Measurements from ENCODE around the gene CEACAM18.
"Not testable (repeated sequence)": the region's sequence is repeated elsewhere in the genome, so short reads cannot be mapped to it uniquely, and the experiment has no call there.

The CEACAM18 gene

GRCh38 chr19:51461723-51462161, 16.6 kb upstream of the CEACAM18 start:
- DNase-seq (ENCODE audit: low read depth) = no peak

GRCh38 chr19:51462276-51462675, 16.1 kb upstream of the CEACAM18 start:
- DNase-seq (ENCODE audit: low read depth) = no peak

- no peak for DNase-seq (ENCODE audit: low read depth)
Measured at GRCh38 chr19:51462681-51463080, 15.7 kb upstream of the CEACAM18 start.

GRCh38 chr19:51463976-51464581, 14.3 kb upstream of the CEACAM18 start:
- not testable (repeated sequence) for DNase-seq (ENCODE audit: low read depth)

- no peak for DNase-seq (ENCODE audit: low read depth)
Measured at GRCh38 chr19:51466723-51467122, 11.6 kb upstream of the CEACAM18 start.

GRCh38 chr19:51467864-51468544, 10.3 kb upstream of the CEACAM18 start:
- DNase-seq (ENCODE audit: low read depth) = no peak

GRCh38 chr19:51468545-51468920, 9.8 kb upstream of the CEACAM18 start:
- DNase-seq (ENCODE audit: low read depth) = no peak

- DNase-seq (ENCODE audit: low read depth) = no peak
Measured at GRCh38 chr19:51469162-51469561, 9.2 kb upstream of the CEACAM18 start.

GRCh38 chr19:51469629-51470028, 8.7 kb upstream of the CEACAM18 start:
- no peak for DNase-seq (ENCODE audit: low read depth)

- no peak for DNase-seq (ENCODE audit: low read depth)
Measured at GRCh38 chr19:51470966-51471365, 7.4 kb upstream of the CEACAM18 start.

- DNase-seq (ENCODE audit: low read depth) = no peak
Measured at GRCh38 chr19:51471527-51471926, 6.8 kb upstream of the CEACAM18 start.

- no peak for DNase-seq (ENCODE audit: low read depth)
Measured at GRCh38 chr19:51472607-51473006, 5.7 kb upstream of the CEACAM18 start.

GRCh38 chr19:51473009-51473707, 5.2 kb upstream of the CEACAM18 start:
- peak; percentile 81 for DNase-seq (ENCODE audit: low read depth)

GRCh38 chr19:51476164-51476563, 2.2 kb upstream of the CEACAM18 start:
- no peak for DNase-seq (ENCODE audit: low read depth)

GRCh38 chr19:51477344-51477743, 995 bp upstream of the CEACAM18 start:
- no peak for DNase-seq (ENCODE audit: low read depth)

GRCh38 chr19:51479531-51480331, 1.4 kb downstream of the CEACAM18 start:
- no peak for DNase-seq (ENCODE audit: low read depth)

GRCh38 chr19:51480590-51480989, 2.3 kb downstream of the CEACAM18 start:
- DNase-seq (ENCODE audit: low read depth) = no peak

- DNase-seq (ENCODE audit: low read depth) = no peak
Measured at GRCh38 chr19:51485960-51486660, 7.8 kb downstream of the CEACAM18 start.

GRCh38 chr19:51488491-51488890, 10.2 kb downstream of the CEACAM18 start:
- DNase-seq (ENCODE audit: low read depth) = no peak

GRCh38 chr19:51489113-51489512, 10.8 kb downstream of the CEACAM18 start:
- no peak for DNase-seq (ENCODE audit: low read depth)

- DNase-seq (ENCODE audit: low read depth) = no peak
Measured at GRCh38 chr19:51490676-51491075, 12.3 kb downstream of the CEACAM18 start.

GRCh38 chr19:51491586-51491985, 13.2 kb downstream of the CEACAM18 start:
- no peak for DNase-seq (ENCODE audit: low read depth)
